Gastrocnemius medialis (tissue), 4 donors: ENCODE results near the gene SSR2.

Experiments
- POLR2A ChIP-seq, 2 donors: fragments of 450-650 bp; IDR thresholded peaks; one replicate each; pipeline ENCODE4 v1.6.1; 2017; ENCODE audit warnings: antibody characterized with exemption in 2 of 2, mild to moderate bottlenecking in 2 of 2, moderate library complexity in 2 of 2
- TF ChIP-seq, protein P1 (sequence below), 5 experiments: fragments of 450-650 bp in 3 of 5; fragments of 200-600 bp in 2 of 5; sonication (generic) in 2 of 5; IDR thresholded peaks in 4 of 5; conservative IDR thresholded peaks in 1 of 5; 1 replicate in 4 of 5; 2 replicates in 1 of 5; pipeline ENCODE4 v1.5.1; 2016 to 2019; ENCODE audit warnings: antibody characterized with exemption in 5 of 5, mild to moderate bottlenecking in 3 of 5, moderate library complexity in 3 of 5

DNA sequence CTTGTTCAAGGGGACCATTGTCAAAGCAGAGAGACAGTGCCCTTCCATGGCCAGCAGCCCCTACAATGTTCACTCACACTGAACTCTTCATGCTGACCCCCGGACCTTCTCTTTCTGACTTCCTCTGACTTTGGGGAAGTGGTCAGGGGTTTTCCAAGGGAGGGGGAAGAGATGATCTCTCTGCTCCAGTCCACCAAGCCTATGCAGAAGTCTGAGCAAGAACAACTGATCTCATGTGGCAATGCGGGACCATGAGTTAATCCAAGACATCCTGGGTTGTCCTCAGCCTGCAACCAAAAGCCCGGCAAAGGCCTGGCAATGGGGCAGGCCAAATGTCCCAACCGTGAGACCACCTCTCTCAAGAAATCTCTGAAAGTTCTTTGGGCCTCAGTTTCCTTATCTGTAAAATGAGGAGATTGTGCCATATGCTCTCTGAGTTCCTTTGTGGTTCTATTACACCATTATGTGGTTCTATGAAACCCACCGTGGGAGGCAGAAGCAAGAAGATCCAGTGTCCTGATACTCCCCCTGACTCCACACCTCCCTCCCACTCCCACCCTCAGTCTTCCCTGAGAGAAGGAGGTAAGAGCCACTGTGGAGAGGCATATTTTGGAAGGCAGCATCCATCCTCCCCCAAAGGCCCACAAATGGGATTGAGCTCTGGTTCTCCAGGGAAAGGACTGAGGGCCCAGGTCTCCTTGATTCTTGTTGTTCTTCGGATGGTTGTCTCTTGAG, 30.6 kb downstream of the SSR2 start:
- TF ChIP-seq, protein P1, sequence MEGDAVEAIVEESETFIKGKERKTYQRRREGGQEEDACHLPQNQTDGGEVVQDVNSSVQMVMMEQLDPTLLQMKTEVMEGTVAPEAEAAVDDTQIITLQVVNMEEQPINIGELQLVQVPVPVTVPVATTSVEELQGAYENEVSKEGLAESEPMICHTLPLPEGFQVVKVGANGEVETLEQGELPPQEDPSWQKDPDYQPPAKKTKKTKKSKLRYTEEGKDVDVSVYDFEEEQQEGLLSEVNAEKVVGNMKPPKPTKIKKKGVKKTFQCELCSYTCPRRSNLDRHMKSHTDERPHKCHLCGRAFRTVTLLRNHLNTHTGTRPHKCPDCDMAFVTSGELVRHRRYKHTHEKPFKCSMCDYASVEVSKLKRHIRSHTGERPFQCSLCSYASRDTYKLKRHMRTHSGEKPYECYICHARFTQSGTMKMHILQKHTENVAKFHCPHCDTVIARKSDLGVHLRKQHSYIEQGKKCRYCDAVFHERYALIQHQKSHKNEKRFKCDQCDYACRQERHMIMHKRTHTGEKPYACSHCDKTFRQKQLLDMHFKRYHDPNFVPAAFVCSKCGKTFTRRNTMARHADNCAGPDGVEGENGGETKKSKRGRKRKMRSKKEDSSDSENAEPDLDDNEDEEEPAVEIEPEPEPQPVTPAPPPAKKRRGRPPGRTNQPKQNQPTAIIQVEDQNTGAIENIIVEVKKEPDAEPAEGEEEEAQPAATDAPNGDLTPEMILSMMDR (IDR thresholded peaks at IDR 0.05 in 4 of 5, conservative IDR thresholded peaks at IDR 0.05 in 1 of 5): no peak
- TF ChIP-seq POLR2A (IDR thresholded peaks at IDR 0.05): no peak
